ENCODE measurements around the gene GATM.
"Not testable (repeated sequence)": the region's sequence is repeated elsewhere in the genome, so short reads cannot be mapped to it uniquely, and the experiment has no call there.

Gene GATM

DNA sequence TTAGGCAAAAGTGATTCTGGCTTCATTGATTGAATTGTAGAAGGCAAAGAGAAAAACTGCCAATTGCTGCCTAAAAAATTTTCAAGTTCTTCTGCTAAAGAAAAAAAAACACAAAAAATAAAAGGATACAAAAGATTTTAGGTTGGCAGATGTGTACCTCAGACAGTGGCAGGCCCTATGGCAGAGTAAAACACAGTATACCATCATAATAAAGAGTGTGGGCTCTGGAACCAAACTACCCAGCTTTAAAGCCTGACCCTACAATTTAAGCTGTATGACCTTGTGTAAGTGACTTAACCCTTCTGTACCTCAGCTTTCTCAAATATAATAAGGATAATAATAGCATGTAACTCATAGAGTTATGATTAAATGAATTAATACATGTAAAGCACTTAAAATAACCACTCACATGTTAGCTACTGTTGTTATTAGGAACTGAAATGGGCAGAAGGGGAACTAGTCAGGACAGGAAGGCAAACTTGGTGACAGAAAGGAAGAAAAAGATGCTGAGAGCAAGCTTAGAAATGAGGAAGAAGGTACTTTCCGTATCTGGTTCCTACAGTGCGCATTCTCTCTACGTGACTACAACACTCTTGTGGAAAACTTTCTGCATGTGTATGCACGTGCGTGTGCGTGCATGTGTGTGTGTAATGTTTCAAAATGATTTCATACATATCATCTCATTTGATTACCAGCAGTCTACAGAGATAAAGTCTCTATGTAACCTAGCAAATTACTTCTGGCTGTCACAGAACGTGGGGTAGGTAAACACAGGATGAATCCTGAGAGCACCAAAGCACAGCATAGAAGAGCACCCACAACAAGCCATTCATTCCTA lies 13.6 kb upstream of the GATM start:
- peak in 1 of 58 donors; percentile 27 for DNase-seq

DNA sequence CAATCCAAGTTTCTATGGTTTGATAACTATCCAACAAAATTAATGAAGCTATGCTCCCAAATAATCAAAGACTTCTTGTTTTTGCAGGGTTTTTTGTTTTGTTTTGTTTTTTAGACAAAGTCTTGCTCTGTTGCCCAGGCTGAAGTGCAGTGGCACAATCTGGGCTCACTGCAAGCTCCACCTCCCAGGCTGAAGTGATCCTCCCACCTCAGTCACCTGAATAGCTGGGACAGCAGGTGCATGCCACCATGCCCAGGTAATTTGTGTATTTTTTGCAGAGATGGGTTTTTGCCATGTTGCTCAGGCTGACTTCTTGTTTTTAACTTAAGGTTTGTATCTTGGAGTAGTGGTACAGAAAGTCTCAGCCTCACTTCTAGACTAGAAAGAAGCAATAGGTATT lies 11.0 kb upstream of the GATM start:
- DNase-seq, result no peak

DNA sequence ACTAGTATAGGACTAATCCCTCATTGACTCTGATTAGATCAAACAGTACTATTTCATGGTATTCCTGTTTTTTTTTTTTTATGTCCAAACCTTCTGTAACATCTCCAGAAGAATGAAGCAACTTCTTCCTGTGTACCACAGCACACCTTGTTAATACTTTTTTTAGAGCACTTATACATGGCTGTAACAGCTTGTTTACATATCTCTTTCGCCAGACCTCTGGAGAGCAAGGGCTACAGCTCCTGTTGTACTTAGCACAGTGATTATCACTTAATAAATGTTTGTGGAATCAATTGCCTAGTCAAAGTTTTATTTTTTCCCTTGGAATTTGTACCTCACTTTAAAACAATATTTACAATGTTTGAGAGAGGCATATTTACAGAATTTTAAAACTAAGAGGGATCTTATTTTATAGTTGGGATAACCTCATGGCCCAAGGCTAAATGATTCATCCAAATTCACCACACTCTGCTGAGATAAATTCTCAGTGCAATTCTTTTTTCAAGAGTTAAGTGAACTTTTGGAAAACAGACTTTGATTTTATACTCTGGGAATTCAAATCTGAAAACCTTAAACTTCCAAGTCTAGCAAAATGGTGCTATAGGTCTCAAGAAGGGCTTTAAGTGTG lies 9.2 kb upstream of the GATM start:
- DNase-seq, result no peak

DNA sequence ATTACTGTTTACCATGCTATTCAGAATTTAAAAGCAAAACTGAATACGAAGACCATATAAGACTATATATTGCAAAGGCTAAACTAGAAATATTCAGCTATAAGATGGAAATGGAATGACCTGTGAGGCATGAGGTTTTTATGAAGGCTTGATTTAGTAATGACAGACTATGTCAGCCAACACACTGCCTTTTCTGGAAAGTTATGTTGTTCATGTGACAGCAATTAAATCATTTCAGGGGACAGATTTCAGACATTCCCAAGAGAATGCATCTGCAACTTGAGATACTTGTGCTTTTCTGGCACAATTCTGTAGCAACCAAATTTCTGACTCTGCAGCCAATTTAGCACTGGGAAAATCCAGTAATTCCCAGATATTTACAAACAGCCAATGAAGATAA lies 8.6 kb upstream of the GATM start:
- no peak for DNase-seq

DNA sequence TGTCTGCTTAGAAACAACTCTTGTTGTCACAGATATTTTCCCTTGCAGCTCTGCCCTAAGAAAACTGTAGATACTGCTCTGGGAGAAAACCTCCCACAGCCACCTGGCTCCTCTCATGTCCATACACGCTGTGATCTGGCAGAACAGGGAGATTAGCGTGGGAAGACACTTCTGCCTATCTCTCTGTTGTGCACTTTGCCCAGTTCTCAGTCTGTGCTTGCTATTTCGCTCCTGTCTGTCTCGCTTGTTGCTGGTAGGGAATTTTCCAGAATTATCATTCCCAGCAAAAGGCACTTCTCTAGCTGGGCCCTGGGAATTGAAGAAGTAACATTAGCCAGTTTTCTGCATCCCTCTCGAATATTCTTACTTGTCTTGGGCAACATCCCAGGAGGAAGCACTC lies 8.1 kb upstream of the GATM start:
- peak in 26 of 58 donors; percentile 6 to 80 (median 36) for DNase-seq

DNA sequence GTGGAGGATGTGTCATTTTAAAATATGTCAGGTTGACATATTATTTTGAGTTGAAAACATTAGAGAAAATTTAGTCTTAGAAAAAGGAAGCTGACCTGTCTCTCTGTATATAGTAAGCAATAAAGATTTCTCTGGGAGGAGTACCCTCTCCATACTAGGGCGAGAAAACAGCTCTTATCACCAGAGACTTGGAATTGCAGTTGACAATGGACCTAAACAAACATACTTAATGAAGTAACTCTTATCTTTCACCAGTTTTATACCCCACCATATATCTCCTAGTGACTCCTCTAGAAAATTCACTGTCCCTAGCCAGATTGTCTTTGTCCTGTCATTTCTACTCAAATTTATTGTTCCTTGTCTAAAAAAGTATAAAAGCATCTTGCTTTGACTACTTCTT lies 7.2 kb upstream of the GATM start:
- DNase-seq, result no peak

DNA sequence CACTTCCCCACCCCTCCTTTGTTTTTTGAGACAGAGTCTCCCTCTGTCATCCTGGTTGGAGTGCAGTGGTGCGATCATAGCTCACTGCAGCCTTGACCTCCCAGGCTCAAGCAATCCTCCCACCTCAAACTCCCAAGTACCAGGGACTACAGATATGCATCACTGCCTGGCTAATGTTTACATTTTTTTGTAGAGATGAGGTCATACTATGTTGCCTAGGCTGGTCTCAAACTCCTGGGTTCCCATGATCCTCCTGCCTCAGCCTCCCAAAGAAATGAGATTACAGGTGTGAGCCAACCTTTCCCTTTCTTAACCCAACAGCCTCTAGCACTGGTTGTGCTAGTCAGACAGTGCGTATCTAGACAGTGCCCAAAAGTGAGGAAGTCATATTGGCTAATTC lies 6.4 kb upstream of the GATM start:
- DNase-seq, result no peak

DNA sequence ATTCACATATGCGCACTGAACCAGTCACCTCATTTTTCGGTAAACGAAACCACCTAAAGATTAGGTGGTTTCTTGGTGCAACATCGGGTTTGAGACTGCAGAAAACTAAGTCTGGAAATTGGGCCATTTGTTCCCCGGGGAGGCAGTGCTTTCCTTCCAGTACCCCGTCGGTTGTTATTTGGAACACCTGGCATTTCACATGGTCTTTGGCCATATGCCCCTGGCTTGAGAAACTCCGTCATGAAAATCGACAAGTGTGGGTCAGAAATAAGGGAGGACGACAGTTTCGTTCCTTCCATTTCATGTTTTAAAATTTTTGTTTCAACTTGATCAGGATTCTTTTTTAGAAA lies 544 bp upstream of the GATM start:
- peak in 15 of 58 donors; percentile 18 to 64 (median 40) for DNase-seq

DNA sequence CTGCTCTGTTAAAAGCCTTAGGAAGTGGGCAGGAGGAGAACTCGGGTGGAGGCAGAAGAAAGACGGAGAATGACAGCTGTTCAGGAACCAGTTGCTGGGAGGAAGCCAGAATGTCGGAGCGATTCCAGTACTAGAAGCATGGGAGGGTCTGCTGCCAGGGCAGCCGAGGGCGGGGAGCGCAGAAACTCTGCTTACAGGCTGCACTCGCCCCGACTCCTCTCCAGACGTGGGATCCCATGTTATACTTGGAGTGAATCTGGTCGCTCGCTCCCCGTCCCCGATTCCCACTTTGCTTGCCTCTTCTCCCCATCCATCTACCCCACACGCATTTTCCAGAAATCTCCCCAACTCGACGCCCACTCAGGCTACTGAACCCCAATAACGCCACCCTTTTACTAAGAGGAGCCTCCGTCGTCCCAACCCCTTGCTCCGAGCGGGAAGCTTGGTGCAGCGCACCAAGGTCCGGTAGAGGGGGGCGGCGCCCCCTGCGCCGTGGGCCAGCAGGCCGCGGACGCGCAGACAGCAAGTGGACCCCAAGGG lies 665 bp downstream of the GATM start:
- DNase-seq, result peak in 41 of 58 donors; percentile 14 to 73 (median 46)

DNA sequence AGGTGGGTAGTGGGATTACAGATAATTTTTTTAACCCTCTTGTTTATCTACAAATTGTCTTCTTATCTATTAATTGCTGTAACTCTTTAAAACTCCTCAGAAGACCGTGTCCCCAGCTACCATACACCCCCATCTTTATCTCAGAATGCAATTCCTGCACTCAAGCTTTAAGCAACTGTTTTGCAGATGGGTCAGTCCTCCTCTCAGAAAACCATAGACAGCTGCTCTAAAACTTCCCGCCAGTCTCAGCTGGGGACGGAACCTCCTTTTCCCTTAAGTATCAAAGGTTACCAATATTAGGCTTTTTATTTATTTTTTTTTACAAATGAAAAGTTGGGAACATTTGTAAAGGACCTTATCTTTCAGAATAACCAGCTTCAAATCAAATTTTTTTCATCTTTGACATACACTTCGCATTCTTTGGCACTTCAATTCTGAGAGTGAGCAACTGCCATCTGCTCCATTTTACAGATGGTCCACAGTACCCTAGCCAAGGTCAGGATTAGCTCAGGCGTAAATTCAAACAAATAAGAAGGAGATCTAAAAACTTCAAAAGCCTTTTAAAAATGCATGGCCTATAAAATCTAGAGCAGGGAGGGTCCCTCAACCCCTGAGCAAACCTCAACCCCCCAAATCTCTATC lies 1.3 kb downstream of the GATM start:
- DNase-seq, result no peak

DNA sequence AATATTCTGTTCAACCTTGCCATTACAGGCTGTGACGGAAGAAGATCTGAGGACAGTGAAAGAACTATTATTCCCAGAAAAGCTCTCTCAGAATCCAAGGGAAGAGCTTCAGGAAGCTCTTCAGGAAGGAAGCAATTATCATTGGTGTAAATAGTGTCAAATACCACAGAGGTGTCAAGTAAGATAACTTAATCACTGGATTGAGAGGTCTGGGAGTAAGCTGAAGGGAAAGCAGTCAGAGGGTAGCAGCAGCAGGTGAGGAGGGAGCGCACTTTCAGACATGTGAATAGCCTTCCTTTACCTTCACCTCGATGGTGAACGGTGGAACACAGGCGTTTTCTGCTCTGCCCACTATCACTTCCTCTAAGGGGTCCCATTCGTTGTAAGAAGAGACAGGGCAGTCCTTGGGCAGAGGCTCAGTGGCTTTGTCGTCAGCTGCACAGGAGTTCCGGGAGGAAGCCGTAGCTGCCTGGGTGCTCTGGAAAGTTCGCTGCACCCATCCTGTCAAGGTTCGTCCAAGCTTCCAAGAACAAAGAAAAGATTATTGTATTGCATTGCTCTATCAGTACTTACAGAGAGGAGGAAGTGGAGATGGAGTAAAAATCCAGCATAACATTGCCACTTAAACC lies 1.9 kb downstream of the GATM start:
- DNase-seq, result peak in 26 of 58 donors; percentile 6 to 79 (median 22)

DNA sequence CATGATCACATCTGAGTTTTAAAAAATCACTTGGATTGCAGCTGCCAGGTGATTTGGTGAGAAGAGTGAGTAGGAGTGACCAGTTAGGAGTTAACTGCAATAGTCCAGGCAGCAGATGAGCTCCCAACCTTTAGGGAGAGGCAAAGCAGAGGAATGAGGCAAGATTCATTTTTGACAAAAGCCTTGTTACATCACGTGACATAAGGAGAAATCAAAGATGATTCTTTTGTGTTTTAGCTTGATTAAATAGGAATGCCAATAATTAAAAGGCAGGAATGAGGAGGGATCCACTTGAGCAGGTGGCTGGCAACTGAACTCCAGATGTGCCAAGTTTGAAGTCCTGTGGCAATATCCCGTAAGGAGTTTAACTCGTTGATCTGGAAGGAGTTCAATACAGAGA lies 2.5 kb downstream of the GATM start:
- DNase-seq, result no peak

DNA sequence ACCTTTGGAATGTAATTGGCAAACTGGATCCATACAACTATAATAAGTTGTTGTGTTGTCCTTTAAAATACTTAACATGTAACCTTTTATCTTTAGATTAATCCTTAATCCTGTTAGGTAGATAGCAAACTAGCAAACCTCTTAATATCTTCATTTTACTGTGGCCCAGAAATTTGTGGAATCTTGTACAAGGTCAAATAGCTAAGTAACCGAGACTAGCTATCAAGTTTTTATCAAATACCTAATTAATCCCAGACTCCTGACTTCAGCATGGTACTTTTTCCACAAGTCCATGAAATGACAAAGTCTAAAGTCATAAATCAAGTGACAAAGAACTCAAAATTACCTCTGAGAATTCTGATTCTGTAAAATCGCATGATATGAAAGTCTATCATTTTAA lies 4.4 kb downstream of the GATM start:
- no peak for DNase-seq

DNA sequence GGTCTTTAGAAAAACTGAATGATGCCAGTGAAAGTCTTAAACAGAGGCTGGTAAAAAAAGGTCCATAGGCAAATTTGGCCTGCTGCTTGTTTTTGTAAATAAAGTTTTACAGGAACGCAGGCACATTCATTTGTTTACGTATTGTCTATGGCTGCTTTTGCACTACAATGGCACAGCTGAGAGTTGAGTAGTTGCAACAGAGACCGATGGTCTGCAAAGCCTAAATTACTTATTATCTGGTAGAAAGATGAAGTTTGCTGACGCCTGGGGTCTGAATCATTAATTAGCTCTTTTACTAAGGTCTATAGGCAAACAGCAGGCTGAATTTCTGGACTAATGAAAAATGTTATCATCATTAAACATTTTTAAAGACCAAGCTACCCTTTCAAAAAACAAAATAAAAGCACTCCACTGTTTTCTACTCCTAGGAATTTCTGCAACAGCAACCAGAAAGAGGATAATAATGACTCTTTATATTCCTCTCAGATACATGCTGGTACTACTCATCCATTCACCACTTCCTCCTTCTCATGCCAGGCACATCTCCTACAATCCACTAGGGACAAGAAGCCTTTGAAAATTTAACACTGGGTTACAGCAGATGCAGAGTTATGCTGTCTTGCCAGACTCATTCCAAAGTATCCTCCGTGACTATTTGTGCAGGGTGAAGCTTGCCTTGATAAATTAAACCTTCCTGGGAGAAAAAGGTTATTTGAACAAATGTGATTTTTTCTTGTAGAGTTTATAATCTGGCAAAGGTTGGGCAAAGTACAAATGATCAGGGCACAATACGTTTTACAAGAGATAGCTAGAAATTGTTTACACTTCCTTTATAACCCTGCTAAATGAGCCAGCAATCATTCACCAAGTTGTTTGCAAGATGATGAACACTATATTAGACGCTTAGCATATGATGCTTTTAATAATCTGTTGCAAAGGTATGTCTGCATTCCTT lies 6.0 kb downstream of the GATM start:
- peak in 39 of 58 donors; percentile 8 to 93 (median 49) for DNase-seq

DNA sequence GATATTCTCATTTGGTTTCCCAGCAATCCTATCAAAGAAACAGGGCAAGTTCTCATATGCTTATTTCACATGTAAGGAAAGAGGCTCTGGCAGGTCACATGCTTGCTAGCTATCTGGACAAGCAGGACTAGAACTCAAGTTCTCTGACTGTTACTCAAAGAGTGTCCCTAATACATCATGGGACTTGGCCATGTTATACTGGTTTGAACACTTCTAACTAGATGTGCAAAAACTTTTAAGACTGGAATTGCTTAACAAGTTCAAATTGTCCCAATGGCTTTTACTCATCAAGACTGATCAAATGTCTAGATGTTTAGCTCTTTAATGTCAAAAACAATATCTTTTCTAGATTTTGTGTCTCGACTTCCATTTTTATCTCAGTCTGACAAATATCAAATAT lies 6.8 kb downstream of the GATM start:
- no peak for DNase-seq

DNA sequence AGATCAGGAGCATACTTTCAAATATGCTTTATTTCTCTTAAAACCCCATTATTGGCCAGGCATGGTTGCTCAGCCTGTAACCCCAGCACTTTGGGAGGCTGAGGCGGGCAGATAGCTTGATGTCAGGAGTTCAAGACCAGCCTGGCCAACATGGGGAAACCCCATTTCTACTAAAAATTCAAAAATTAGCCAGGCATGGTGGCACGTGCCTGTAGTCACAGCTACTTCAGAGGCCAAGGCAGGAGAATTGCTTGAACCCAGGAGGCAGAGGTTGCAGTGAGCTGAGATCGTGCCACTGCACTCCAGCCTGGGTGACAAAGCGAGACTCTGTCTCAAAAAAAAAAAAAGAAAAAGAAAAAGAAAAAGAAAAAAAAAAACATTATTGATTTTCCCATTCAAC lies 8.3 kb downstream of the GATM start:
- DNase-seq, result not testable (repeated sequence)

DNA sequence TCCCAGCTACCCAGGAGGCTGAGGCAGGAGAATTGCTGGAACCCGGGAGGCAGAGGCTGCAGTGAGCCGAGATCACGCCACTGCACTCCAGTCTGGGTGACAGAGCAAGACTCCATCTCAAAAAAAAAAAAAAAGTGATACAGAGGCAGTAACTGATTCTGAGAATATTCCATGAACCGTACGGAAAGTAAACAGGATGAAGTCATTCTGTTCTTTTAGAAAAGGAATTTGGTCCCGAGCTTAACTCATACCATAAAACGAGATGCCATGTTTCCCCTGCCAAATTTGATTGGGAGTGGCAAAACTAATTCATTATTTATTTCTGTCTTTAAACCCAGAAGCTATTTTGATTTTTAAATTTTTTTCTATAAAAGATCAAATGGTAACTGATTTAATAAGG lies 11.1 kb downstream of the GATM start:
- not testable (repeated sequence) for DNase-seq

DNA sequence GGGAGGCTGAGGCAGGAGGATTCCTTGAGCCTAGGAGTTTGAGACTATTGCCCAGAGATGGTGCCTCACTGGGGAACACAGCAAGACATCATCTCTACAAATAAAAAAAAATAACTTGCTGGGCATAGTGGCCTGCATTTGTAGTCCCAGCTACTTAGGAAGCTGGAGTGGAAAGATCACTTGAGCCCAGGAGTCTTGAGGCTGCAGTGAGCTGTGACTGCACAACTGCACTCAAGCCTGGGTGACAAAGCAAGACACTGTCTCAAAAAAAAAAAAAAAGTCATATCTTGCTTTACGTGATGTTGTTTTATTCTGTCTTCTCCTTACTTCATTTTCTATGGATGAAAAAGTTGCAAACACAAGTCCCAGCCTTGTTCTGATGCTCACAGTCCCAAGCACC lies 14.1 kb downstream of the GATM start:
- no peak for DNase-seq

DNA sequence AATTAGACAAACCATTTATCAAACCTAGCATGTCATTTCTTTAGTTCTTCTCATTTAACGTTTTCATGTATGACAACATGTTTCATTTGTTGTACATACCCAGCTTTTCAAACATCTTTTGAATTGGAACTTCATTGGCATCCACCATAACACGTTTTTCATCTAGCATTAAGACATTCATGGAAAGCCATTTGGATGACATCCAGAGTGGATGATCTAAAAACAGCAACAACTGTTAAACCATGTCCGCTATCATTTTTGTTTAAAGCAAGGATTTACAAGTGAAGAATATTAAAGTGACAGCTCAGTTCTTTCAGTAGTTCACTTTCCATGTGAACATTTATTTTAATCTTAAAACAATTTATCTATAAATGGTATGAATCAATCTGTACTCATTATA lies 14.5 kb downstream of the GATM start:
- no peak for DNase-seq

DNA sequence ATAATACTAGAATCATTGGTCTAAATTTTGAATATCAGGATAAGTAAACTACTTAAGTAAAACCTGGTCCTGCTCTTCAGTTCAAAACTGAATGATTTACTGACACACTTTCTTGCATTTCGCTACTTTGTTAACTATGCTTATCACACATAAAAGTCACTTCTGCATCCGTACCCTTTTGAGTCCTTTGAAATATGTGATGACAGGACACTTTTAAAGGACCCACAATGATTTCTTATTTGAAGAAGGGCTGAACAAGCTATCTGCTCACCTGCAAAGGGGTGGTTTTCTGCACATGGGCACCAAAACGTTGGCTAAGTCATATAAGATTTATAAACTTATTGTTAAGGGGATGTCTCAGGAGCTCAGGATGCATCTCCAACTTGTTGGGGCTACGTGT lies 15.0 kb downstream of the GATM start:
- DNase-seq, result no peak

DNA sequence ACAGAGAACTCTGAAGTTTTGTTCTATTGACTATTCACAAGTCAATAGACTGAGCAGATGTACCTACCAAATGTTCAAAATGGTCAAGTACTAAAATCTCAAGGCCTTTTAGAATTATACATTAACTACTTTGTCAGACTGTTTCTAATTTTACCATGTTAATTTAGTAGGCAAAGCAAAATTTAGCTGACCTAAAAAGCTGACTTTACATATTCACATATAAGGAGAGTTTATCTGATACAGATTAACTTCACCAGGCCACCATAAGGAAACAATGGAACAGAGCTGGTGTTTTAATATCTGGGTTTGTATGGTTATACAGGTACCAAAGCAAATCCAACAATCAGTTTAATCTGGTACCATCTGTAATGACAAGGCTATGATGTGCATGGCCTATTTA lies 15.9 kb downstream of the GATM start:
- no peak for DNase-seq
